Neural crest cell (in vitro differentiated cells): Measurements from ENCODE around the gene STARD3NL. TPM values are rescaled to one million over a fixed set of nuclear protein-coding genes. Genes with fewer than 3 reads are reported as not detected.

ENCODE experiments used
- DNase-seq: peaks from one replicate; pipeline ENCODE4 v3.0.0; 2021; ENCODE audit warnings: low read depth, mixed read lengths, low spot score
- H3K27ac Mint-ChIP-seq: one replicate; pipeline ENCODE4 v1.8.0; 2021; ENCODE audit warnings: mild to moderate bottlenecking, mixed read lengths; ENCODE audit not compliant: unreplicated experiment
- H3K27me3 Mint-ChIP-seq: 2 replicates; pipeline ENCODE4 v1.8.0; 2021; ENCODE audit warnings: low read depth, mild to moderate bottlenecking, mixed read lengths
- H3K36me3 Mint-ChIP-seq: 2 replicates; pipeline ENCODE4 v1.8.0; 2021; ENCODE audit warnings: low read depth, mild to moderate bottlenecking, mixed read lengths
- H3K4me1 Mint-ChIP-seq: 2 replicates; pipeline ENCODE4 v1.8.0; 2021; ENCODE audit warnings: mixed read lengths
- H3K4me3 Mint-ChIP-seq: one replicate; pipeline ENCODE4 v1.8.0; 2021; ENCODE audit warnings: mild to moderate bottlenecking, mixed read lengths
- H3K9me3 Mint-ChIP-seq: 2 replicates; pipeline ENCODE4 v1.8.0; 2021; ENCODE audit warnings: mixed read lengths
- total RNA-seq: library from RNA; stranded (reverse); gene quantifications from 2 replicates; pipeline ENCODE4 v1.2.1, GENCODE V29; 2021
- TF ChIP-seq, protein P1 (sequence below): fragments of 200-600 bp; sonication (generic); conservative IDR thresholded peaks from 2 replicates; pipeline ENCODE4 v1.5.0; 2021; ENCODE audit warnings: antibody characterized with exemption, mild to moderate bottlenecking

The STARD3NL gene
- total RNA-seq, 1 donor from 2014 or later, result 62.4 TPM

DNA sequence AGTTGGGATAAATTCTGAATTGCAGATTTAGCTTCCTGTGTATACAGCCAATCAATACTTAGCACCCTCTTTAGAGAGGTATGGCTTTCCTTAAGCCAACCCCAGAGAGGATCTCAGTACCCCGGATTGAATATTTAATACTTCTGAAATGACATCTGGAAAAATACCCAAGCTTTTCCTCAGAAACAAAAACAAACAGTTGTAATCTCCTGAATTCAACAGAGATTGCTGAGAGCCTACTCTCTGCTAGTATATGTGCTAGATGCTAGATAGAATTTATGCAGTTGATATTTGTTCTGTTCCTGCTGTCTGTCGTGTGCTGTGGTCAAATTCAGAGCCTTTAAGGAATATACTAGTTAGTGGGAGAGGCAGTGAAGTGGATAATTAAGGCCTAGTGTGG, 21.1 kb downstream of the STARD3NL start:
- Mint-ChIP-seq H3K27ac (no peak overlapping the region), H3K4me1 (peaks cover 20% of the 10 kb centered on the region), H3K4me3 (no peak overlapping the region), H3K9me3 (peaks cover 4% of the 10 kb centered on the region), H3K27me3 (no peaks in the 10 kb centered on the region), H3K36me3 (peaks cover 22% of the 10 kb centered on the region)
- TF ChIP-seq, protein P1, sequence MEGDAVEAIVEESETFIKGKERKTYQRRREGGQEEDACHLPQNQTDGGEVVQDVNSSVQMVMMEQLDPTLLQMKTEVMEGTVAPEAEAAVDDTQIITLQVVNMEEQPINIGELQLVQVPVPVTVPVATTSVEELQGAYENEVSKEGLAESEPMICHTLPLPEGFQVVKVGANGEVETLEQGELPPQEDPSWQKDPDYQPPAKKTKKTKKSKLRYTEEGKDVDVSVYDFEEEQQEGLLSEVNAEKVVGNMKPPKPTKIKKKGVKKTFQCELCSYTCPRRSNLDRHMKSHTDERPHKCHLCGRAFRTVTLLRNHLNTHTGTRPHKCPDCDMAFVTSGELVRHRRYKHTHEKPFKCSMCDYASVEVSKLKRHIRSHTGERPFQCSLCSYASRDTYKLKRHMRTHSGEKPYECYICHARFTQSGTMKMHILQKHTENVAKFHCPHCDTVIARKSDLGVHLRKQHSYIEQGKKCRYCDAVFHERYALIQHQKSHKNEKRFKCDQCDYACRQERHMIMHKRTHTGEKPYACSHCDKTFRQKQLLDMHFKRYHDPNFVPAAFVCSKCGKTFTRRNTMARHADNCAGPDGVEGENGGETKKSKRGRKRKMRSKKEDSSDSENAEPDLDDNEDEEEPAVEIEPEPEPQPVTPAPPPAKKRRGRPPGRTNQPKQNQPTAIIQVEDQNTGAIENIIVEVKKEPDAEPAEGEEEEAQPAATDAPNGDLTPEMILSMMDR, result no peak
- DNase-seq, result no peak

DNA sequence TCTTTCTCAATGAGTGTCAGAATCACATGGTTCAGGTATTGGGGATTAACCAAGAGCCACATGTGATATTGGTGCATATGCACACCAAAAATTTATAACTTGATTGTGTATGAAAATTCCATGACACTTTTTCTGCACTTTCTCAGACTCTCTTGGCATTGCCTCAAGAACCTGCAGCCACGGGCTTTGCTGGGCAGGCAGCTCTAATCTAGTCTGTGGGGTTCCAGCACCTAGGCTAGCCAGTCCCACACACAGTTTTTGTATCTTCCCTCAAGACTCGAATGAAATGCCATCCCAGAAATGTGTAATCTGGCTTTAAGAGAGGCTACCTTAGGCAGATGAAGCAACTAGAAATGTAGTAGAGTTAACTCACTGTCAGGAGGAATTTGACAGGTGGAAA, 21.7 kb downstream of the STARD3NL start:
- Mint-ChIP-seq H3K36me3 (peaks cover 25% of the 10 kb centered on the region), H3K27me3 (no peaks in the 10 kb centered on the region), H3K27ac (no peak overlapping the region), H3K4me3 (no peak overlapping the region), H3K4me1 (peaks cover 20% of the 10 kb centered on the region), H3K9me3 (peaks cover 4% of the 10 kb centered on the region)
- no peak for DNase-seq
- TF ChIP-seq, protein P1, result no peak

DNA sequence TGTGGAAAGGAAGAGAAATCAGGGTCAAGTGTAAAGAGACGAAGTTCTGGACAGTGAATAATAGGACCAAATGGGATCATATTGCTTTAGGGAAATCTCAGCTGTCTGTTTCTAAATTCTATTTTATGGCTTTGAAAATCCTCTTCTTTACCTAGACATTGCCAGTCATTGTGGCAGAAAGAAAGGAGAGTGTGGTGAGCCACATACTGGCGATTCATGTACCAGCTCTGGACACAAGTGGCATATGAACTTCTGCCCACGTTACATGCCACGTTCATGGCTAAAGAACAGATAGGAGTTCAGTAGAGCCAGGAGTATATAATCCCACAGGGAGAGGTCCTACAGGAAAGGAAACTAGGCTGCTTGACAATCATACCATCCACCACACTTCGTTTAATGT, 28.0 kb downstream of the STARD3NL start:
- H3K27me3 Mint-ChIP-seq, result no peaks in the 10 kb centered on the region
- H3K4me1 Mint-ChIP-seq, result peaks cover 2% of the 10 kb centered on the region
- H3K36me3 Mint-ChIP-seq, result peaks cover 33% of the 10 kb centered on the region
- H3K9me3 Mint-ChIP-seq, result peaks cover 4% of the 10 kb centered on the region
- no peak for DNase-seq
- TF ChIP-seq, protein P1, result no peak
- H3K4me3 Mint-ChIP-seq, result no peak overlapping the region
- no peak overlapping the region for H3K27ac Mint-ChIP-seq

DNA sequence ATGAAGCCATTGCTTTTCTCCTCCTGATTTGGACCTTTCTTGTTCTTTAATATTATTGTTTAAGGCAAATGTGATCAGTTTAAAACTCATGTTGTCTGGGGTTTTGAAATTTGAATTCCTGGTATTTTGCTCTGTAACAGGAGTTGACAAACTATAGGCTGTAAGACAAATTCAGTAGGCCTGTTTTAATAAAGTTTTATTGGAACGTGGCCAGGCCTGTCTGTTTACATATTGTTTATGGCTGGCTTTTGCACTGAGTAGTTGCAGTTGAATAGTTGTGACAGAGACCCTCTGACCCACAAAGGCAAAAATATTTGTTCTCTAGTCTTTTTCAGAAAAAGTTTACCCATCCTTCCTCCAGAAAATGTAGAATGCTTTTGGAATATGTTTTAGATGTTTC, 29.8 kb downstream of the STARD3NL start:
- TF ChIP-seq, protein P1, result no peak
- peaks cover 34% of the 10 kb centered on the region for H3K36me3 Mint-ChIP-seq
- no peaks in the 10 kb centered on the region for H3K27me3 Mint-ChIP-seq
- peaks cover 2% of the 10 kb centered on the region for H3K9me3 Mint-ChIP-seq
- no peak overlapping the region for H3K4me3 Mint-ChIP-seq
- no peak overlapping the region for H3K27ac Mint-ChIP-seq
- DNase-seq, result no peak
- H3K4me1 Mint-ChIP-seq, result peaks cover 11% of the 10 kb centered on the region

DNA sequence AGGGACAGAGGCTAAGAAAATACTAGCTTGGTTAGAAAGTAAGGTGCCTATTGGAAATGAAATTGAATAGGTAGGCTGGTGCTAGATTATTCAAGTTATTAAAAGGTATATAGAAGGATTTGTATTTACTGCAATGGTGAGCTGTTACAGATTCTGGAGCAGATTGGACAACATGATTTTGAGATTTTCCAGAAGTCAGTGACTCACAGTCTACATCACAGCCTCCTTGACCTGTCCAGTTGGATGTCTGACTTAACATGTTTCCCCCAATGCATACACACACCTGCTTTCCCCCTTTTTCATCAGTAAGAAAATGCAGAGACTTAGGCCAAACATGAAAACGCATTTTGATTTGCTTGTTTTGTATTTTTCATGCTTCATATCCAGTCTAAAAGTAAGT, 33.4 kb downstream of the STARD3NL start:
- no peak overlapping the region for H3K27ac Mint-ChIP-seq
- DNase-seq, result no peak
- peaks cover 15% of the 10 kb centered on the region for H3K36me3 Mint-ChIP-seq
- no peak overlapping the region for H3K4me3 Mint-ChIP-seq
- no peaks in the 10 kb centered on the region for H3K9me3 Mint-ChIP-seq
- peaks cover 14% of the 10 kb centered on the region for H3K4me1 Mint-ChIP-seq
- TF ChIP-seq, protein P1, result no peak
- no peaks in the 10 kb centered on the region for H3K27me3 Mint-ChIP-seq

DNA sequence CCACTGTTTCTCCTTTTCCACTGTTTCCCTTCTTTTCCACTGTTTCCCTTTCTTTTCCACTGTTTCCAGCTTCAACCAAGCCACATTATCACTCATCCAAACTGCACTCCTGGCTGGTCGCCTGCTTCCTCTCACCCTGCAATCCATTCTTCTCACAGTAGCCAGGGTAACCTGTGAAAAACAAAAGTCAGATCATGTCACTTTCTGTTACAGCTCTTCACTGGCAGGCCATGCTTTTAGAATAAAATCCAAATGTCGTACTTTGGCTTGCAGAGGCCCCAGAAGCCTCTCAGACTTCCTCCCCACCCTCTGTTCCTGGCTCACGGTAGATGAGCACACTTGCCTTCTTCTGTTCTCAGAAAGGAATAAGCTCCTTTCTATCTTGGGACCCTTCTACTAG, 33.9 kb downstream of the STARD3NL start:
- H3K9me3 Mint-ChIP-seq, result no peaks in the 10 kb centered on the region
- peaks cover 15% of the 10 kb centered on the region for H3K36me3 Mint-ChIP-seq
- no peaks in the 10 kb centered on the region for H3K27me3 Mint-ChIP-seq
- peak overlapping the region; percentile 4 for H3K27ac Mint-ChIP-seq
- TF ChIP-seq, protein P1, result no peak
- no peak overlapping the region for H3K4me3 Mint-ChIP-seq
- no peak for DNase-seq
- peaks cover 14% of the 10 kb centered on the region for H3K4me1 Mint-ChIP-seq
